Tibial nerve (tissue), 4 donors: ENCODE results near the gene ETS2. TPM values are rescaled to one million over a fixed set of nuclear protein-coding genes. Genes with fewer than 3 reads are reported as not detected.

ENCODE experiments used
- DNase-seq, 2 donors: peaks; one replicate each; pipeline ENCODE4 v3.0.0-alpha.2; 2019; ENCODE audit warnings: low spot score in 2 of 2
- H3K27ac ChIP-seq, 4 donors: fragments of 200-600 bp; sonication (generic) in 3 of 4; one replicate each; pipeline ENCODE4 v1.5.1; 2017 to 2019; ENCODE audit warnings: mild to moderate bottlenecking in 1 of 4
- H3K27me3 ChIP-seq, 2 donors: fragments of 200-600 bp; sonication (generic) in 1 of 2; one replicate each; pipeline versions ENCODE4 v1.5.1 to v1.6.0; 2017 to 2019
- H3K36me3 ChIP-seq, 3 donors: fragments of 200-600 bp; sonication (generic); one replicate each; pipeline ENCODE4 v1.5.1; 2018 to 2019
- H3K4me1 ChIP-seq, 4 donors: fragments of 200-600 bp; sonication (generic) in 3 of 4; one replicate each; pipeline ENCODE4 v1.5.1; 2017 to 2019
- H3K4me3 ChIP-seq, 4 donors: fragments of 200-600 bp; sonication (generic) in 3 of 4; one replicate each; pipeline ENCODE4 v1.5.1; 2017 to 2019; ENCODE audit warnings: mild to moderate bottlenecking in 1 of 4, moderate library complexity in 1 of 4
- H3K9me3 ChIP-seq, 4 donors: fragments of 200-600 bp; sonication (generic) in 3 of 4; one replicate each; pipeline ENCODE4 v1.5.1; 2017 to 2019
- CTCF ChIP-seq, 5 experiments: fragments of 200-600 bp in 3 of 5; fragments of 450-650 bp in 2 of 5; sonication (generic) in 3 of 5; IDR thresholded peaks; one replicate each; pipeline ENCODE4 v1.5.1; 2016 to 2019; ENCODE audit warnings: antibody characterized with exemption in 5 of 5, mild to moderate bottlenecking in 3 of 5, moderate library complexity in 2 of 5
- EP300 ChIP-seq, 2 donors: sonication (generic); formaldehyde crosslinking; IDR thresholded peaks; one replicate each; pipeline ENCODE4 v1.6.1; 2017; ENCODE audit warnings: antibody characterized with exemption in 2 of 2, mild to moderate bottlenecking in 1 of 2
- POLR2A ChIP-seq, 2 donors: fragments of 450-650 bp; IDR thresholded peaks; one replicate each; pipeline ENCODE4 v1.6.1; 2017; ENCODE audit warnings: antibody characterized with exemption in 2 of 2, mild to moderate bottlenecking in 2 of 2, moderate library complexity in 2 of 2
- WGBS, 2 donors: methylation state at CpG; one replicate each; pipeline ENCODE4 v1.1.5; 2018; 5-methylcytosine and 5-hydroxymethylcytosine counted together
- total RNA-seq, 4 donors: library from RNA; depleted of rRNA; stranded (reverse); fragments of >200 nt; gene quantifications; one replicate each; pipeline ENCODE4 v1.1.0, GENCODE V29; 2016

Gene ETS2
- total RNA-seq, 4 donors from 2014 or later: 85.6 to 103 (median 98.5) TPM

- no peak overlapping the region for H3K4me3 ChIP-seq
- H3K27ac ChIP-seq: no peak overlapping the region
- no peaks in the 10 kb centered on the region for H3K36me3 ChIP-seq
- H3K9me3 ChIP-seq: no peaks in the 10 kb centered on the region
- 71 to 75% methylated on average over 3 of the region's 3 CpGs for WGBS, 2 donors
- H3K4me1 ChIP-seq: no peaks in the 10 kb centered on the region
- DNase-seq: no peak
- TF ChIP-seq EP300 (IDR thresholded peaks at IDR 0.05) (no peak), CTCF (IDR thresholded peaks at IDR 0.05) (no peak), POLR2A (IDR thresholded peaks at IDR 0.05) (no peak)
- no peaks in the 10 kb centered on the region for H3K27me3 ChIP-seq
These were observed 8.3 kb upstream of the ETS2 start for GRCh38 chr21:38797470-38797869.

- no peak for DNase-seq
- WGBS, 2 donors: 93 to 97% methylated on average over 6 of the region's 6 CpGs
- no peaks in the 10 kb centered on the region for H3K36me3 ChIP-seq
- H3K9me3 ChIP-seq: no peaks in the 10 kb centered on the region
- no peaks in the 10 kb centered on the region for H3K27me3 ChIP-seq
- H3K4me3 ChIP-seq: no peak overlapping the region
- TF ChIP-seq POLR2A (IDR thresholded peaks at IDR 0.05) (no peak), EP300 (IDR thresholded peaks at IDR 0.05) (no peak), CTCF (IDR thresholded peaks at IDR 0.05) (no peak)
- H3K27ac ChIP-seq: no peak overlapping the region
- H3K4me1 ChIP-seq: no peaks in the 10 kb centered on the region
These were observed 7.6 kb upstream of the ETS2 start for GRCh38 chr21:38798081-38798480.

- 77 to 81% methylated on average over 7 of the region's 7 CpGs for WGBS, 2 donors
- Histone ChIP-seq H3K4me3 (no peak overlapping the region), H3K27ac (no peak overlapping the region), H3K4me1 (no peaks in the 10 kb centered on the region), H3K36me3 (no peaks in the 10 kb centered on the region), H3K27me3 (no peaks in the 10 kb centered on the region), H3K9me3 (no peaks in the 10 kb centered on the region)
- no peak for TF ChIP-seq CTCF (IDR thresholded peaks at IDR 0.05)
- TF ChIP-seq POLR2A (IDR thresholded peaks at IDR 0.05): no peak
- no peak for TF ChIP-seq EP300 (IDR thresholded peaks at IDR 0.05)
- no peak for DNase-seq
These were observed 7.2 kb upstream of the ETS2 start for GRCh38 chr21:38798481-38798882.

- no peak for DNase-seq
- TF ChIP-seq CTCF (IDR thresholded peaks at IDR 0.05): no peak
- no peak for TF ChIP-seq EP300 (IDR thresholded peaks at IDR 0.05)
- no peak for TF ChIP-seq POLR2A (IDR thresholded peaks at IDR 0.05)
- 89 to 92% methylated on average over 5 of the region's 5 CpGs for WGBS, 2 donors
These were observed 5.5 kb upstream of the ETS2 start for GRCh38 chr21:38800046-38800758.

GRCh38 chr21:38800924-38801744, 4.6 kb upstream of the ETS2 start:
- Histone ChIP-seq H3K27me3 (no peaks in the 10 kb centered on the region), H3K27ac (no peak overlapping the region), H3K4me1 (peaks cover 0 to 9% (median 0%) of the 10 kb centered on the region in 4 donors), H3K36me3 (no peaks in the 10 kb centered on the region), H3K9me3 (no peaks in the 10 kb centered on the region), H3K4me3 (no peak overlapping the region)
- WGBS, 2 donors: 88 to 90% methylated on average over 12 of the region's 12 CpGs
- no peak for DNase-seq
- TF ChIP-seq POLR2A (IDR thresholded peaks at IDR 0.05) (no peak), EP300 (IDR thresholded peaks at IDR 0.05) (no peak), CTCF (IDR thresholded peaks at IDR 0.05) (no peak)

More at GRCh38 chr21:38800046-38800758, 5.5 kb upstream of the ETS2 start:
- H3K4me1 ChIP-seq: peaks cover 0 to 8% (median 0%) of the 10 kb centered on the region in 4 donors
- no peaks in the 10 kb centered on the region for H3K27me3 ChIP-seq
- no peak overlapping the region for H3K4me3 ChIP-seq
- no peaks in the 10 kb centered on the region for H3K36me3 ChIP-seq
- H3K9me3 ChIP-seq: no peaks in the 10 kb centered on the region
- no peak overlapping the region for H3K27ac ChIP-seq
